HG03108 (cell line): Measurements from ENCODE around the gene COL4A4.

Experiments
- ATAC-seq: cut with Tn5 transposase; IDR thresholded peaks from one replicate; pipeline ENCODE4 v1.9.1; 2021; ENCODE audit warnings: moderate library complexity; ENCODE audit not compliant: unreplicated experiment

The COL4A4 gene

DNA sequence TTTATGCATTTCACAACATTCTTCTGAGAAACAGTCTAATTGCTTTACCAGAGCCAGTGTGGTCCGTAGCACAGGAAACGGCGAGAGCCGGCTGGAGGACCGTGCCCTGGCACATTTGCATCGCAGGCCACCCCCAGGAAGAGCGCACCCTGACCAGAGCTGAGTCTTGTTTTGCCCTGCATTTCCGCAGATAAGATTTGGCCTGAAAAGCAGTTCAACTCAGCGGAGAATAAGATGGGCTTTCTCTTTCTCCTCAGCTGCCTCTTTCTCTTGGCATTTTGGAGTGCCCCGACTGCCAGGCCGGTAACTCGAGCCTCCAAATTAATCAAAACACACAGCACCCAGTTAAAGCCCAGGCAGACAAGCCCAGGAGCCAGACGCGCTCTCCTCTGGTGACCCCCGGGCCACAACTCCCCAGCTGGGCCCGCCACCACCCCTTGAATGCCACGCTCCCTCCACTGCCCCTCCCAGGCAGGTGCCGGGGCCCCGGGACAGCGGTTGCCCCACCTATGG lies 464 bp downstream of the COL4A4 start:
- peak; percentile 62 for ATAC-seq

DNA sequence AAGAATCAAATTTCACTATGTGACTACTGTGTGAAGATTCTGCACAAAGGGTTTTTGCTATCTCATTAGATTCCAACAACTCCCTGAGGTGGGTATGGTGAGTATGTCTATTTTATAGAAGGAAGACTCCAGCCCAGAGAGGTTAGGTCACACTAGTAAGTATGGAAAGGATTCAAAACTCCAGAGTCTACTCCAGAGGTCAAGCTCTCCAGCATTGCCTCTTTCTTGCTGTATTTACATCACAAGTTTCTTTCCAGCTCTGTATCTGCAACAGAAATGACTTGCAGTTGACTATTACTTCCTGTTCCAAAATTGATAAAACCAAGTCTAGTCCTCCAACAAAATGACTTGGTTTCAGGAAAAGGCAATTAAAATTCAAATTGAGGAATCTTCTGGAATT lies 2.1 kb downstream of the COL4A4 start:
- no peak for ATAC-seq

DNA sequence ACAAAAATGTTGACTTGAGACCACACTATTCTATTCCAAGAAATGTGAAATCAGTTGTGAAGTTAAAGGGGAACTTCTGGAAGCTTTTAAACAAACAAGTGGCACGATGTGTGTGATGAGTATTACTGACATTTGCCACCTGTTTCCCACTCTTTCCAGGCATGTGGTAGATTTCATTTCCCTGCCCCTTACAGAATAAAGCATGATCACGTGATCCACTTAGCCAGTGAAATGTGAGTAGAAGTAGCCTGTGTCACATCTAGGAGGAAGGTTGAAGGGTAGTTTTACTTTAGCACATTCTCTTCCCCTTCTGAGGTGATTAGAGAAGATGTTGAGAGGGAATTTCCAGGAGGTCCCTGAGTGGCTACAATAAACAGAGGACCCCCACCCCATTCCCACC lies 3.8 kb downstream of the COL4A4 start:
- ATAC-seq = no peak

DNA sequence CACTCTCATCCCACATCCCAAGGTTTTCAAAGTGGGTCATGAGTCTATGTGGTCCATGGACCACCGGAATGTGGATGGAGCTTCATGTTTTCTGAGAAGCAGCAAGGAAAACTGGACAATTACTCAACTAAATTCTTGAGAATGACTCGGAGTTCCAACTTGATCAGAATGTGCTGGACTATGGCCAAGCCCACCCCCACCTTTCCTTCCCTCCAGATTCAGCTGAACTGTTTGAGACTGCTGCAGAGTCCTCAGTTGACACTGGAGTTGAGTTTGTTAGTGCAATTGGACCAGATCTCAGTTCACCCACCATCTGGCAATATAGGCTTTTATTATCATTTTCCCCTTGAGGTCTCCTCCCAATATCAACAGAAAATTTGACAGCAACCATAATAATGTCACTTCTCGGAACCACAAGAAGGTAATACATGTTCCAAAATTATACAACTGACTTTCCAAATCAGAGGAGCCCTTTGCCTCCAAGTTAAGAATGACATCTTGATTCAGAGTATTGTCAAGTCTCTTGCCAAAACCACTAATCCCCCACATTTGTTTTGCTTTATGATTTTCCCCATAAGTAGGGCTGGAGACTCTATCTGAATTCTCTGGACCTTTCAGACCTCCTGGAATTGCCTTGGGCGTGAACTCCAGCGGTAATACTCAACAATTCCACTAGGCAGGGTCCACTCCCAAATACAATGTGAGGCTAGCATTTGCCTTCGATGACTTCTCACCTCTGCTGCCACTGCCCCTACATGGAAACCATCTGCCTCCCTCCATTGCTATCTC lies 8.8 kb downstream of the COL4A4 start:
- no peak for ATAC-seq

DNA sequence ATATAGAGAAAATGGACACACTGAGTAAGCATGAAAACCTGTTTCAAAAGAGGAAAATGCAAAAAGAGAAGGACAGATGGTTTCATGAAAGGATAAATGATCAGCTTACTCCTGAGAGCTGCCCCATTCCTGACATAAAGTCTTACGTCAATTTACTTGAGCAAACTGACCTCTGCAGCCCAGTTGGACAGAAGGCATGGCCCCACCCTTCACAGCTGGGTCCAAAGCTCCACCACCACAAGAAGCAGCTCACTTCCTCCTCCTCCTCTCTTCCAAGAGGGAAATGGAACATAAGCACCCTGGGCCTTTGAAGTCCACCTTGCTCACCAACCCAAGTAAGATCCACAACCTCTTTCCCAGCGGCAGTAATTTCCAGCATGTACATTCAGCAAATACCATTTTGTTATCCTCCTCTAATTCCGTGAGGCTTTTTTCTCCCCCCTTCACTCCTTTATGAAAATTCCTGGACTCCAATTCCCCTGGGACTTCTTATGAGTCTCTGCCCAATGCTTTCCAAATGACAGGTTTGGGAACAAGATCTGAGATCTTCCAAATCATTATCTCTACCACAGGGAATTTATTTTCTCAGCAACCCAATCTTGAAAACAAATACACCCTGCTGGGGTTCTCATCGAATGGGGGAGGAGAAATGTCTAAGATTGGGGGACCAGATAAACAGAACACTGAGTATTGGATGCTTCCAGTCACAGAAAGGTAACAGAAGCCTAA lies 10.1 kb downstream of the COL4A4 start:
- no peak for ATAC-seq

DNA sequence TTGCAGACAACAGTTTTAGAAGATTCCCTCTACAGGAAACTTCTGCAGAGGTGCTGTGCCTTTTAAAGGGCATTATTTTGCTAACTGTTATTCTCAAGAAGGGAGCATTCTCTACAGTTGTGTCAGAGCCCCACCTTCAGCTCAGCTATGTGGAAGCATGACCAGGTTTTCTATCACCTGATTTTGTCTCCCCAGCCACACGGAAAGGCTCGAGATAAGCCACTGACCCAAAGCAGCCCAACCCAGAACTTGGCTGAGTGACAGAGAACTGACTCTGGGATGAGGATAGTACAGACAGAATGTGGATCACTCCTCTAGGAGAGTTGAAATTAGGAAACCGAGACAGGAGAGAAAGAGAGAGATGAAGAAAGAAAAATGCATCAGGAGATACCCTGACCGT lies 10.7 kb downstream of the COL4A4 start:
- ATAC-seq = no peak

DNA sequence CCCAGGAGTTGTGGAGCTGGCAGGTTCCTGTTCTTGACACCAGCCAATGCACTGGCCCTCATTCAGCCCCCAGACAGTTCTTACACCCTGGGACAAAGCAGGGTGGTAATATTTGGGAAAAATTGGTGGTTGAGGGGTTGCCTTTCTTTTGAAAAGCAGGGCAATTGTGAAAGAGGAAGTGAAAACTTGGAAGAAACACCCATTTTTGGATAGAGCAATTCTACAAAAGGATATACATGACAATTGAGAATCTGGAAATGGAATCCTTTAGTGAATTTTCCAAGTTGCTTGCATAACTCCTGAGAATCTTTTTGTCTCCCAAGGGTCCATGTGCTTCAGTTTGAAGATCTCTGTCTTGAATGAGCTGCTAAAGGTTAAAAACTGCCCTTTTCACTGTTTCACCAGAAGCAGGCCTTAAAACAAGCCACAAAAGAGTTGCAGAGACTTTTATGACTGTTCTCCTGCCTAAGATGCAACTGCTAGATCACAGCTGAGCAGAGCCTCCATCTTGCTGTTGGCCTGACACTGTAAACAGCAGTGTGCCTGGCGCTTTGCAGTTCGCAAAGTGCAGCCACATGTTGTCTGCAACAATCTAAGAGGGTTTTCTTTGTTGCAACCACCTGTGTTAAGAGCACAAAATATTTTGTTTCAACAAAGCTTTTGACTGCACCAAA lies 11.8 kb downstream of the COL4A4 start:
- no peak for ATAC-seq

DNA sequence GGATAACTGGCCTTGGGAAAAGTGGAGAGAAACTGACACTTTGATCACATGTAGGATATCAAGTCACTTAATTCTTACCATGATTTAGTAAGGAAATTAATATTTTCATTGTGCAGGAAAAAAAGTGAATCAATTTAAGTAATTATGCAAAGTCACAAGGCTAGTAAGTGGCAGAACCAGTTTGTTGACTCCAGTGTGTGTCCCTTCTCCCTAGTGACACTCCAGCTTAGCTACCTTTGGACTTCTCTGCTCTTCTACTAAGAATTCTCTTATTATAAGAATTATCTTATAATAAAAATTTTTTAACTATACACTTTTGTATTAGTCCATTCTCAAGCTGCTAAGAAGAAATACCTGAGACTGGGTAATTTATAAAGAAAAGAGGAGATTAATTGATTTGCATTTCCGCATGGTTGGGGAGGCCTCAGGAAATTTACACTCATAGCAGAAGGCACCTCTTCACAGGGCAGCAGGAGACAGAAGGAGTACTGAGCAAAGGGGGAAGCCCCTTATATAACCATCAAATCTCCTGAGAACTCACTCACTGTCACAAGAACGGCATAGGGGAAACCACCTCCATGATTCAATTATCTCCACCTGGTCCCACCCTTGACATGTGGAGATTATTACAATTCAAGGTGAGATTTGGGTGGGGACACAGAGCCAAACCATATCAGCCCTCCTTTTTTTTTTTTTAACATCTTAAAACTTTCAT lies 13.6 kb downstream of the COL4A4 start:
- no peak for ATAC-seq

DNA sequence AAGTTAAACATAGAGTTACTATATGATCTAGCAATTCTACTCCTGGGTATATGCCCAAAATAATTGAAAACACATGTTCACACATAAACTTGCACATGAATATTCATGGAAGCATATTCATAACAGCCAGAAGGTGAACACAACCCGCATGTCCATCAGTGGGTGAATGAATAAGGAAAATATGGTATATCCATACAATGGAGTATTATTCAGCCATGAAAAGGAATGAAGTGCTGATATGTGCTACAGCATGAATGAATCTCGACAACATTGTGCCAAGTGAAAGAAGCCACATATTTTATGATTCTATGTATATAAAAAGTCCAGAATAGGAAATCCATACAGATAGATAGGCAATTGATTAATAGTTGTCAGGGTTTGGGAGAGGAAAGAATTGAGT lies 15.9 kb downstream of the COL4A4 start:
- no peak for ATAC-seq

DNA sequence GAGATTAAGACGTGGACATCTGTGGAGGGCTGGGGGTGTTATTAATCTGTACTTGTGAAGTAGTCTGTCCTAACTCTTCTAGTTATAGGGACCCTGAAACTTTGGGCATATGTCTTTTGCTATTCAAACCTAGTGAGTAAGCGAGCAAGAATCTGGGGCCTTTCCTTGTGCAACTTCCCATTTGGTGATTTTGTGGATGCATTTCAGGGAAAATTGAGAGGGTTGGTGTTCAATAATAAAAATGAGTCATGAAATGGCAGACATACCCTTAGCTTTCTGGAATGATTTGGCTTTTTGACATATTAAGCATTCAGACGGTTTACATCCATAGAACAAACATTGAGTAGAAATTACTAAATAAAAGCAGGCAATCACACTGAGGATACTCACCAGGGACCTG lies 17.0 kb downstream of the COL4A4 start:
- no peak for ATAC-seq

DNA sequence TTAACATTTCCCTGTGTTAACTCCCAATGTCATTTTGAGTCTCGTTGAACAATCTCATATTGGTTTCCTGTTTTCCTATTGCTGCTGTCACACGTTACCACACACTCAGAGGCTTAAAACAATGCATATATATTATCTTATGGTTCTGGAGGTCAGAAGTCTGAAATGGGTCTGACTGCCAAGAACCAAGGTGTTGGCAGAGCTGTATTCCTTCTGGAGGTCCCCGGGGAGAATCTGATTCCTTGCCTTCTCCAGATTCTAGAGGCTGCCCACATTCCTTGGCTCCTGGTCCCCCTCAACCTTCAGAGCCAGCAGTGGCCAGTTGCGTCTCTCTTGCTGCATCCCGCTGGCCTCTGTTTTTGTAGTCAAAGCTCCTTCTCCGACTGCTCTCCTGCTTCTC lies 17.5 kb downstream of the COL4A4 start:
- no peak for ATAC-seq

DNA sequence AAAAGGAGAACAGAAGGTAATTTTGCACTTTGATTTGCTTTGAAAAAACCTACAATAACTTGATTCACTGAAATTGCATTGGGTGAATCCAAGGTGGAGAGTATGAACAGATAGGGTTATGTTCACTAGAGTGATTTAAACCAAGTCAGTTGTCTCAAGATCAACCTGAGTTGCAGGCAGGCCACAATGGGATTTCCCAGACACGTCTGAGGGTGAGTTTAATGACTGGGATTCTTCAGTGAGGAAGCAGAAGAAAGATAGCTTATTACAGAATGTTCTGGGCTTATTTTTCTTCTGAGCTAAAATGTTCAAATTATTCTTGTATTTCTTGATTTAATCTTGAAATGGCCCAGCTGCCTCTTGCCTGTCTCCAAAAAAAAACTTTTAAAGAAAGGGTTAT lies 20.1 kb downstream of the COL4A4 start:
- no peak for ATAC-seq

DNA sequence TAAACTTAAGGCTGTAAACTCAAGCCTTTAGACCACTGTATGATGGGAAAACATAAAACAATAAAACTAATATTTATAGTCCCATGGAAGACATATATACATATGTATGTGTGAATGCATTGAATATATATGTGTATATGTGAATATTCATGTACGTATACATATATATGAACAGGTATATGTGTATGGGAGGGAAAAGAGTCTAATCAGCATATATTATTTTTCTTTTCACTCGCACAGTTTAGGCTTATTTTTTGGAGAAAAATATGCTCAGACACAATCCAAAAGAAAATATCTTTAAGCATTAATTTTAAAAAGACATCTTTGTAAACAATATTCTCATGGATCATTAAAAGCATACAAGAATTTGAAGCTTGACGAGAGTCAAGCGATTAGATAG lies 22.7 kb downstream of the COL4A4 start:
- no peak for ATAC-seq

DNA sequence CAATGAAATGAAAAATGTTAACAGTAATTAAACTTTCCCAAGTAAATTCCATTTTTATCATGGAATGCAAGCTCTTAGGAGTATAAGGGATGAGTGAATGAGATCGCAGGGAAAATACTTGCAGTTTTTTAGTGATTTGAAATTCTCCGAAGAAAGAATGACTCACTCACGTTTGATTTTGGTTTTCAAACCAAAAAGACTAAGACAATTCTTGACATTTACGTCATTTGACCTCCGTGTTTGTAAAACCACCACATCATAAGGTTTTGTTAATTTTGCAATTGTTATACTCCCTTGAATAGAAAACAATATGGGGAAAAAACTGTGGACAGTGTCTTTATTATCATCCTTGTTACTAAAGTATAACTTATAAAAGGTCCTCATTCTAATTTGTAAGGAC lies 29.4 kb downstream of the COL4A4 start:
- no peak for ATAC-seq

DNA sequence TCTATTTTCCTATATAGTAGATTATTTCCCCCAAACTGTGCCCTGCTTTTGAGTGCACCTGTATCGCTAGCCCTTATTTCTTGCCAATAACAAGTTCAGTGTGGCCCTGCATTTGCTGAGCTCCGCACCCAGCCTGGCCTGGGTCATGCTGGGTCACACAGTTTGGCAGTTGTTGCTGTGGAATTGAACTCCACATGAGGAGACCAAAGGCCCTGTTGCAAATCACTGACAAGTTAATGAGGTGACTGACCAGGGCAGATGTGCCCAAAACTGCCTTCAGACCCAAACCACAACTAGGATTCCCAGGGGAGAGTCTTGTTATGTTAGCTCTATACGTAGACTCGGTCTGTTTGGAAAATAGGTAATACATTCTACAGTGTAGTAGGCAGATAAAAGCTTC lies 31.0 kb downstream of the COL4A4 start:
- no peak for ATAC-seq

DNA sequence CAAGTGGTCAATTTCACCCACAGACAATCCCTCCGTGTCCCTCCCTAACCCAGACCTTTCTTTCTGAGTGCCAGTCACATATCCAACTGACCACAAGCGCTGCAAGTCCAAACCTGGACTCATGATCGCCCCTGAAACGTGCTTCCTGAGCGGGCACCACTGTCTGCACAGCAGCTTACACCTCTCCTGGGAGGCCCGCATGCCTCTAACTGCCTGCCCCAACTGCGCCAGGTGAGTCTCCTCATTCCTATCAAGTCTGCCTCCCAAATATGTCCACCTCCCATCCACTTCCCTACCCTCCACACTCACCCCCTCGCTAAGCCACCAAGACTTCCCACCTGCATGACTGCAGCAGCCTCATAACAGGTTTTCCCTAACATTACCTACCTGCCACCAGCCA lies 33.4 kb downstream of the COL4A4 start:
- ATAC-seq = no peak

DNA sequence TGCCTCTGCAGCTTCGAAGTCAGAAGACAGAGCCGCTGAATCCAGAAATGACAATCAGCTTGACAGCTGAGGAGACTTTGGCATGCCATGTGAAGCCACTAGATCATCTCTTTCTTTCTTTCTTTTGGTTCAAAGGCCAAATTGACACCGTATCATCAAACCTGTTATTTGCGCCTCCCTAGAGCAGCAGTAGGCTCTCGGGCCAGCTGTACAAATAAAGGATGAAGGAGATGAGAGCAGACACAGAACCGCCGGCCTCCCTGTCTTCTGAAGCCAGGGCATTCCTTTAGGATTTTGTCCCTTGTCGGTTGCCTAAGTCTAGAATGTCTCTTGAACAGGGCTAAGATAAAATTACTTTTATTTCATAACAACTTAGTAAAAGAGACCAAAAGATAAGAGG lies 36.8 kb downstream of the COL4A4 start:
- no peak for ATAC-seq

DNA sequence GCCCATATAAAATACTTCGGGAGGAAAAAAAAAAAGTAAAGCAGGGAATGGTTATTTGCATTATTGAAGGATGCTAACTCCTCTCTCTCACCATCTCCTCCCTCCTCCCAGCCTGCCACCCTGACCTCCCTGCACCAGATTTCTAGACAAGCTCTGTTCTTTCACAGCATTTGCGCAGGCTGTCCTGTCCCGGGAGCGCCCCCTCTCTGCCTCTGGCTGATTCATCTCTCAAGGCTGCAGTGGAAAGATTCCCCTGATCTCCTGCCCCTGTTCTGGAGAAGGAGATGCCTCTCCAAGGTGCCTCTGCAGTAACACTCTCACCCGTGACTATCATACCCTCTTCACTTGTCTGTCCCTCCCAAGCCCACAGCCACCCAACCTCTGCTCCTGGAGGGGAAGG lies 38.5 kb downstream of the COL4A4 start:
- ATAC-seq = no peak

DNA sequence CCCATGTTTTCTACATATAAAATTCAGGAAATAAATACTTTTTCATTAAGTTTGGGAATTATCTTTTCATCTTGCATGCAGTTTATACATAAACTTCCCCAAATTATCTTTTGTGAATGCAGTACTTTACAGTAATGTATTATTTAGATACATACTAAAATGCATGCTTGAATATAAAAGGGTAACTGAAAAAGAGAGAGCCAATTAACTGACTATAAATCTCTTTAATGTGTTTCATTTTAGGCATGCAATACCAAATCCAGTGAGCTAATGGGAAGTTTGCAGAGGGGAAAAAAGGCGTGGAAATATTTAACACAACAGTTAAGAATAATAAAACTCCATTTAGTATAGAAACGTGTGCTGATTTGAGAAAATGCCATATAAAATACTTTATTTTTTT lies 39.2 kb downstream of the COL4A4 start:
- no peak for ATAC-seq

DNA sequence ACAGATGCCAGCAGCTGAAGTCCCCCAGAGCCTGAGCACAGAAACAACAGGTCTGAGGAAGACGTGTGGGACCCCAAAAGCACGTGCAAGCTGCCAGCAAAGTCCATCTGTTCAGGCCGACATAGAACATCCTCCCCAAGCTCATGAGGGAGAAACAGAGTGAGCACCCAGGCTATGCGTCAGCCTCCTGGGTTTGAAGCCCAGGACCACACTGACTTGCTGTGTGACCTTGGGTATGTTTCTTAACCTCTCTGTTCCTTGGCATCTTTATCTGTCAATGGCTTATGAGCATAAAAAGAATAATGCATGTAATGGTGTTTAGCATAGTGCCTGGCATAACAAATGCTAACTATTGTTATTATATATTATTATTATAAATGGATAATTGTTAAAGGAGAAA lies 40.3 kb downstream of the COL4A4 start:
- ATAC-seq = no peak

DNA sequence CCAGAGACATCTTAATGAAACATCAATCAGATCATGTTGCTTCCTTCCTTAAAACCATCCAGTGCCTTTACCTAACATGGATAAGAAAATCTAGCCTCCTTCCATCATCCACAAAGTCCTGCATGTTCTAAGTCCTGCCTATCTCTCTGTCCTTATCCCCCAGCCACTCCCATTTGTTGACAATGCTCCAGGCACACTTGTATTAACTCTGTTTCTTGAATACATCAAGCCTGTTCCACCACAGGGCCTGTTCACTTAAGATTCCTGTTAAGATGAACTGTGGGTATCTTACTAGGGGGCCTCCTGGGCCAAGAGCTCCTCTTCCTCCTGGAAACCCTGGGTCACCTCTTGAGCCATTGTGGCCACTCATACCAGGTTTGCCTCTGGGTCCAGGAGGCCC lies 45.7 kb downstream of the COL4A4 start:
- no peak for ATAC-seq
